ENCODE results near the gene TBC1D10A. TPM values are rescaled to one million over a fixed set of nuclear protein-coding genes. Genes with fewer than 3 reads are reported as not detected.

TBC1D10A gene
- total and polyA plus RNA-seq, 2 experiments from 2014 or later, result 3.3 to 8.8 TPM

- H3F3A ChIP-seq (replicated peaks; ENCODE audit: low read depth), result no peaks in the 10 kb centered on the region; the same call in 1 of the 2 replicates
- no peaks in the 10 kb centered on the region for H3K79me2 ChIP-seq (replicated peaks; ENCODE audit: insufficient read depth)
- H3K36me3 ChIP-seq (ENCODE audit: insufficient read depth), result no peaks in the 10 kb centered on the region
- no peak for TF ChIP-seq ETS1 (IDR thresholded peaks at IDR 0.05)
- no peak for TF ChIP-seq STAT1 (IDR thresholded peaks at IDR 0.05; ENCODE audit: unreplicated experiment)
- no peak for TF ChIP-seq EZH2phosphoT487 (IDR thresholded peaks at IDR 0.05; ENCODE audit: unreplicated experiment)
- TF ChIP-seq POLR2AphosphoS5 (IDR thresholded peaks at IDR 0.05; ENCODE audit: low read depth), result no peak
- no peak for TF ChIP-seq EZH2 (IDR thresholded peaks at IDR 0.05; ENCODE audit: low read depth, unreplicated experiment)
- no peak for TF ChIP-seq CREB1 (CRISPR knock-in tag; IDR thresholded peaks at IDR 0.05; ENCODE audit: low read depth)
- no peak for TF ChIP-seq JUNB (IDR thresholded peaks at IDR 0.05; ENCODE audit: unreplicated experiment)
- TF ChIP-seq REST (IDR thresholded peaks at IDR 0.05; ENCODE audit: unreplicated experiment), result no peak
- no peak for TF ChIP-seq ZNF462 (CRISPR knock-in tag; IDR thresholded peaks at IDR 0.05)
- no peak for TF ChIP-seq ZNF114 (CRISPR knock-in tag; IDR thresholded peaks at IDR 0.05)
- no peak for TF ChIP-seq CTCF (conservative IDR thresholded peaks at IDR 0.05; ENCODE audit: low read depth in 2 of 2)
- TF ChIP-seq ZNF331 (CRISPR knock-in tag; IDR thresholded peaks at IDR 0.05; ENCODE audit: low read depth), result no peak
- no peak for TF ChIP-seq NANOG (IDR thresholded peaks at IDR 0.05; ENCODE audit: borderline replicate concordance)
- Mint-ChIP-seq H3K4me1 (peaks cover 5% of the 10 kb centered on the region), H3K27ac (peak overlapping the region; percentile 51; the same call in 1 of the 2 replicates), H3K9me3 (no peaks in the 10 kb centered on the region; the same call in 2 of the 3 replicates), H3K27me3 (ENCODE audit: insufficient read depth, low read depth, poor library complexity) (peaks cover 15% of the 10 kb centered on the region), H3K36me3 (ENCODE audit: low read depth) (peaks cover 3% of the 10 kb centered on the region), H3K4me3 (no peak overlapping the region)
- H2AFZ ChIP-seq, result no peak overlapping the region
- H3K4me2 ChIP-seq, result no peak overlapping the region
- peak; percentile 47 for ATAC-seq
- H3K4me1 ChIP-seq (ENCODE audit: insufficient read depth), result no peaks in the 10 kb centered on the region
- no peaks in the 10 kb centered on the region for H4K20me1 ChIP-seq (replicated peaks; ENCODE audit: insufficient read depth)
- no peaks in the 10 kb centered on the region for H3K27me3 ChIP-seq (ENCODE audit: insufficient read depth)
- H3K9me2 ChIP-seq (ENCODE audit: insufficient read depth), result no peaks in the 10 kb centered on the region
- DNase-seq (ENCODE audit: low spot score), result peak; percentile 32
- H3K4me3 ChIP-seq, result no peak overlapping the region
- no peak overlapping the region for H3K27ac ChIP-seq (ENCODE audit: low read depth)
Observed at GRCh38 chr22:30371981-30372380, 45.2 kb upstream of the TBC1D10A start.
